Rectal smooth muscle tissue (tissue), 1 donor: ENCODE data around the gene WDR37.
"Not testable (repeated sequence)": the region's sequence is repeated elsewhere in the genome, so short reads cannot be mapped to it uniquely, and the experiment has no call there.

Experiments used
- H3K27ac ChIP-seq: one replicate; pipeline ENCODE4 v1.7.0; 2013; ENCODE audit warnings: low read depth, low read length, inconsistent platforms
- H3K27me3 ChIP-seq: one replicate; pipeline ENCODE4 v1.7.0; 2013; ENCODE audit warnings: low read length; ENCODE audit not compliant: control insufficient read depth, insufficient read depth
- H3K36me3 ChIP-seq: one replicate; pipeline ENCODE4 v1.7.0; 2013; ENCODE audit warnings: low read length; ENCODE audit not compliant: control insufficient read depth, insufficient read depth
- H3K4me1 ChIP-seq: one replicate; pipeline ENCODE4 v1.7.0; 2013; ENCODE audit warnings: low read length; ENCODE audit not compliant: control insufficient read depth, insufficient read depth
- H3K4me3 ChIP-seq: one replicate; pipeline ENCODE4 v1.7.0; 2013; ENCODE audit warnings: low read length
- H3K9ac ChIP-seq: one replicate; pipeline ENCODE4 v1.7.0; 2013; ENCODE audit warnings: low read length

The WDR37 gene, protein sequence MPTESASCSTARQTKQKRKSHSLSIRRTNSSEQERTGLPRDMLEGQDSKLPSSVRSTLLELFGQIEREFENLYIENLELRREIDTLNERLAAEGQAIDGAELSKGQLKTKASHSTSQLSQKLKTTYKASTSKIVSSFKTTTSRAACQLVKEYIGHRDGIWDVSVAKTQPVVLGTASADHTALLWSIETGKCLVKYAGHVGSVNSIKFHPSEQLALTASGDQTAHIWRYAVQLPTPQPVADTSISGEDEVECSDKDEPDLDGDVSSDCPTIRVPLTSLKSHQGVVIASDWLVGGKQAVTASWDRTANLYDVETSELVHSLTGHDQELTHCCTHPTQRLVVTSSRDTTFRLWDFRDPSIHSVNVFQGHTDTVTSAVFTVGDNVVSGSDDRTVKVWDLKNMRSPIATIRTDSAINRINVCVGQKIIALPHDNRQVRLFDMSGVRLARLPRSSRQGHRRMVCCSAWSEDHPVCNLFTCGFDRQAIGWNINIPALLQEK

GRCh38 chr10:1056326-1057105, at the start of gene WDR37:
Gene WDR37 (plus strand): TSS chr10:1056385. CDS start chr10:1072156, 15,771 bp downstream.
- H3K4me1 ChIP-seq, result peaks cover 16% of the 10 kb centered on the region
- peaks cover 5% of the 10 kb centered on the region for H3K36me3 ChIP-seq
- peak within 1 kb of the TSS; percentile 90 for H3K9ac ChIP-seq
- peak within 1 kb of the TSS; percentile 98 for H3K27ac ChIP-seq
- no peaks in the 10 kb centered on the region for H3K27me3 ChIP-seq
- peak within 1 kb of the TSS; percentile 99 for H3K4me3 ChIP-seq

DNA sequence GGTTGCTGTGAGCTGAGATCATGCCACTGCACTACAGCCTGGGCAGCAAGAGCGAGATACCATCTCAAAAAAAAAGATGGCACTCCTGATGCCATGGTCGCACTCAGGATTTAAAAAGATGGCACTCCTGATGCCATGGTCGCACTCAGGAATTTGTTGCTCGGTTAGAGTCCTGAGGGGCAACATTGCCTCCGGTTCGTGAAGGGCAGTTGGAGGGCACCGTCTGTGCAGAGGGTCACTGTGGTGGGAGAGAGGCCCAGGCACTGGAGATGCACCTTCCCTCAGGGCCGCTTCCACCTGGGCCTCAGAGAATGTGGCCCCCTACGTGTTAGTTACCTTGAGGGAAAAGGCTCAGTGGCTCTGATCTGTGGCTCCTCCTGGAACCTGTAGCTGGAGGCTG, 49.6 kb upstream of the WDR37 start:
- Histone ChIP-seq H3K27me3 (no peaks in the 10 kb centered on the region), H3K4me3 (no peak overlapping the region), H3K36me3 (peaks cover 55% of the 10 kb centered on the region), H3K27ac (no peak overlapping the region), H3K4me1 (no peaks in the 10 kb centered on the region), H3K9ac (no peak overlapping the region)

DNA sequence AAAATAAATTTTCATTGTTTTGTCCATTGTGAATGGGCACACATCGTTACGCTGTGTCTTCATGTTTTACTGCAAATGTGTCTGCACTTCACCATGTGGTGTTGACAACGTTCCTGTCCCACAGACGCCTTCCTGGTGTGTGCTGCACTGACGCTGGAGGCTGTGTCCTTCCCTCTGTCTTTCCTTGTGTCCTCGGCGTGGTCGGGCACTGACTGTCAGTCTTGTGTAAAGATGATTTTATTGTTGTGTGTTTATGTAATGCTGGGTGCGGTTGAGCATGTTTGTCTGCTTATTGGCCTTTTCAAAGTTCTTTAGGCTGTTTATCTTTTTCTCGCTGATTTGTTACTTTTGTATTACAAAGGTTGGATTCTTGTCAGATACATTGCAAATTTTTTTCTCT, 48.6 kb upstream of the WDR37 start:
- no peaks in the 10 kb centered on the region for H3K27me3 ChIP-seq
- no peak overlapping the region for H3K4me3 ChIP-seq
- no peaks in the 10 kb centered on the region for H3K4me1 ChIP-seq
- H3K9ac ChIP-seq, result no peak overlapping the region
- peaks cover 64% of the 10 kb centered on the region for H3K36me3 ChIP-seq
- no peak overlapping the region for H3K27ac ChIP-seq

DNA sequence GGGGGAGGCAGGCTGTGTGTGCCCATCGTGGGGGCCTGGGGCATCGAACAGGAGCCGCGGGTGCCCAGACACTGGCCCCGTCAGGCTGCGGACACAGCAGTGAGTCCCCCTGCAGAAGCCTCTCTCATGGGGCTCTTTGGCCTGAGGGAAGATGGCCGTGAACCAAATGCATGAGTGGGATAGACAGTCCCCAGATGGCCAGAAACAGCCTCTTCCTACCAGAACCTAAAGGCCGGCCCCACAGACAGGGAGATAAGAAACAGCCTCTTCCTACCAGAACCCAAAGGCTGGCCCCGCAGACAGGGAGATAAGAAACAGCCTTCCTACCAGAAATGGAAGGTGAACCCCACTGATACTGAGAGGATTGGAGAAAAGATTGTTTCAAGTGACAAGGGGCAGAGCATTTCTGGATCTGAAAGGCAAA, 47.1 kb upstream of the WDR37 start:
- Histone ChIP-seq H3K9ac (no peak overlapping the region), H3K4me3 (no peak overlapping the region), H3K27me3 (no peaks in the 10 kb centered on the region), H3K4me1 (no peaks in the 10 kb centered on the region), H3K27ac (no peak overlapping the region), H3K36me3 (peaks cover 56% of the 10 kb centered on the region)

- not testable (repeated sequence) for H3K9ac ChIP-seq, H3K4me1 ChIP-seq, H3K4me3 ChIP-seq, H3K27me3 ChIP-seq, H3K27ac ChIP-seq
- H3K36me3 ChIP-seq, result peaks cover 48% of the 10 kb centered on the region
Measured at GRCh38 chr10:1009947-1010346, 46.2 kb upstream of the WDR37 start.

DNA sequence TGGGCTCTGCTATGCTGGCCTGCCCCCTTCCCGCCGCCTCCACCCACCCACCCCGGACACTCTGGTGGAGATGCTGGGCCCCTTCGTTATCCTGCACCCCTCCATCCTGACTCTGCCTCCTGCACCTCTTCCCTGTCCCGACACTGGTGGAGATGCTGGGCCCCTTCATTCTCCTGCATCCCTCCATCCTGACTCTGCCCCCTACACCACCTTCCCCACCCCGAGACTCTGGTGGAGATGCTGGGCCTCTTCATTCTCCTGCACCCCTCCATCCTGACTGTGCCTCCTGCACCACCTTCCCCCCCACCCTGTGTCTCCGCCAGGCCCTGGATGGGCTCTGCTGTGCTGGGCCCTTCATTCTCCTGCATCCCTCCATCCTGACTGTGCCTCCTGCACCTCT, 45.5 kb upstream of the WDR37 start:
- peaks cover 42% of the 10 kb centered on the region for H3K36me3 ChIP-seq
- H3K9ac ChIP-seq, result no peak overlapping the region
- H3K27me3 ChIP-seq, result no peaks in the 10 kb centered on the region
- H3K4me1 ChIP-seq, result no peaks in the 10 kb centered on the region
- H3K4me3 ChIP-seq, result no peak overlapping the region
- H3K27ac ChIP-seq, result no peak overlapping the region

DNA sequence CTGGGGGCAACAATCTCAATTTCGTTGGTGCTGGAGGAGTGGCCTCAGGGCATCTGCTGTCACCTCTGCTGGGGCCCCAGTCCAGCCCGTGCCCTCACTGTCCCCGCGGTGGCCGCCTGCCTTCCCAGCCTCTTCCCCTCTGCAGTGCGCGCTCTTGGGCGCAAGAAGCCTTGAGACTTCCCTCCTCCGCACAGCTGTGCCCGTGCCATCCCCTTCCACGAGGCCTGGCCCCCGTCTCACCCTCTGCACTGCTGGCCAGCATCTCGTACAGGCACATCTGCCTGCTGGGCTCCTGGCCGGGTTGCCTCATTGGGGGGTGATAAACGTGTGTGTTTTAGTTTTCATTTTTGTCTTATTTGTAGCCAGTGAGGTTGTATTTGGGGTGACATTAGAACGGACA, 44.5 kb upstream of the WDR37 start:
- H3K27me3 ChIP-seq, result no peaks in the 10 kb centered on the region
- no peak overlapping the region for H3K27ac ChIP-seq
- H3K9ac ChIP-seq, result no peak overlapping the region
- peaks cover 45% of the 10 kb centered on the region for H3K36me3 ChIP-seq
- H3K4me1 ChIP-seq, result no peaks in the 10 kb centered on the region
- no peak overlapping the region for H3K4me3 ChIP-seq

- Histone ChIP-seq H3K36me3 (peaks cover 39% of the 10 kb centered on the region), H3K27me3 (no peaks in the 10 kb centered on the region), H3K4me1 (no peaks in the 10 kb centered on the region), H3K27ac (no peak overlapping the region), H3K4me3 (no peak overlapping the region), H3K9ac (no peak overlapping the region)
Measured at GRCh38 chr10:1015688-1016087, 40.5 kb upstream of the WDR37 start.

DNA sequence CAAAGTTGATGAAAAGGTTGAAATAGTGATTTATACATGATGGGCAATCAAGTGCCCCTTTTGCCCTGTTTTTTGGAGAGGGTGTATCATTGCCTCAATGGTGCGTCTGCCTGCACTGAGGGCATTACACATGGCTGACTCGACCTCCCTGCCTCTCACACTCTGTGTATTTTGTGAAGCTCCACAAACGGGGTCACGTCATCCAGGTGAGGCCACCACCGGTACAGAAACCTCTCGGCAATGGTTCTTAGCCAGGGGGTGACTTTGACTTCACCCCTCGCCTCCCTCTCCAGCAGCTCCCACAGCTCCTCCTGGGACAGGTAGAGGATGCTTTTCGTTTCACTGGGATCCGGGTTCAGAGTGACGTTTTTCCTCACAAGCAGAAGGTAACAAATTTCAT, 36.8 kb upstream of the WDR37 start:
- Histone ChIP-seq H3K36me3 (peaks cover 16% of the 10 kb centered on the region), H3K4me3 (no peak overlapping the region), H3K9ac (no peak overlapping the region), H3K4me1 (no peaks in the 10 kb centered on the region), H3K27ac (no peak overlapping the region), H3K27me3 (no peaks in the 10 kb centered on the region)

DNA sequence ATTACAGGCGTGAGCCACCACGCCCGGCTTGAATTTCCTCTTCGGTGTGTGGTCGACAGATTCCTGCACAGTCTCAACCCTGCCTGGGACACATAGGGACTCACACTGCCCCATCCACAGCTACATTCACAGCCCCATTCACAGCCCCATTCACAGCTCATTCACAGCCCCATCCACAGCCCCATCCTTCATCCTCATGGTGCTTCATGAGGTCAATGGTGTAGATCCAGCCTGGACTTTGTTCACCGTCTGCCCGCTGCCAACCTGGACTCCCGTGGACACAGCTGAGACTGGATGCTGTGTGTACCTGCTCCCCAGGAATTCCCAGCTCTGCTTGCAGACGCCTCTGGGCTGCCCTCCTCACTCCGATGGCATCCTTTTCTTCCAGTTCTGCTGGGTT, 35.7 kb upstream of the WDR37 start:
- Histone ChIP-seq H3K27me3 (no peaks in the 10 kb centered on the region), H3K27ac (no peak overlapping the region), H3K36me3 (peaks cover 16% of the 10 kb centered on the region), H3K9ac (no peak overlapping the region), H3K4me1 (no peaks in the 10 kb centered on the region), H3K4me3 (no peak overlapping the region)

GRCh38 chr10:1020958-1021357, 35.2 kb upstream of the WDR37 start:
- Histone ChIP-seq H3K36me3 (peaks cover 13% of the 10 kb centered on the region), H3K27me3 (no peaks in the 10 kb centered on the region), H3K4me3 (no peak overlapping the region), H3K27ac (no peak overlapping the region), H3K9ac (no peak overlapping the region), H3K4me1 (no peaks in the 10 kb centered on the region)

DNA sequence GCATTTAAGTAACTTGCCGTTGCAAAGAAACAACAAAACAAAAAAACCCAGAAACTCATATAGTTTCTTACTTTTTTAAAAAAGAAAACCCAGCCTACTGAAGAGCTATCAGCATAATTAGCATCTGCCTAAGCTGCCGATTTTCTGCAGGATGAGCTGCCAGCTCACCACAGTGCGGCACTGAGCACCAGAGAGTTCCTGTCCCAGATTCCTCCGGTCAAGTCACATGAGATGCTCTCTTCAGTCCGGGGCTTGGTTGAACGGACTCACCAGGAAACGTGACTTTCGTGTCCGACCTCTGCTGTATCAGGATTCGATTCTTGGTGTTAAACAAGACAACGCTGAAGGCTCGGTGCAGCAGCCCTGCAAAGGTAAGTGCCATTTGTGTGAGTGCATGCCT, 33.8 kb upstream of the WDR37 start:
- Histone ChIP-seq H3K27ac (no peak overlapping the region), H3K4me1 (no peaks in the 10 kb centered on the region), H3K9ac (no peak overlapping the region)

More for the DNA sequence above, 33.8 kb upstream of the WDR37 start:
- no peak overlapping the region for H3K4me3 ChIP-seq
- H3K27me3 ChIP-seq, result no peaks in the 10 kb centered on the region
- peaks cover 4% of the 10 kb centered on the region for H3K36me3 ChIP-seq
